Hematopoietic multipotent progenitor cell treated with erythropoietin and hydrocortisone succinate and interleukin-3 and kit ligand, for 4 days (in vitro differentiated cells): ENCODE results near the gene NUDC.

Experiments
- DNase-seq: peaks from one replicate; pipeline ENCODE4 v3.0.0-alpha.2; 2015

Gene NUDC

GRCh38 chr1:26993237-26994019 is 71.9 kb downstream of the NUDC start, which contains the start of gene TRNP1:
Gene TRNP1, plus strand, starts transcription at chr1:26993692. Its CDS starts 95 bp downstream, at chr1:26993787.
- DNase-seq = peak; percentile 76

DNA sequence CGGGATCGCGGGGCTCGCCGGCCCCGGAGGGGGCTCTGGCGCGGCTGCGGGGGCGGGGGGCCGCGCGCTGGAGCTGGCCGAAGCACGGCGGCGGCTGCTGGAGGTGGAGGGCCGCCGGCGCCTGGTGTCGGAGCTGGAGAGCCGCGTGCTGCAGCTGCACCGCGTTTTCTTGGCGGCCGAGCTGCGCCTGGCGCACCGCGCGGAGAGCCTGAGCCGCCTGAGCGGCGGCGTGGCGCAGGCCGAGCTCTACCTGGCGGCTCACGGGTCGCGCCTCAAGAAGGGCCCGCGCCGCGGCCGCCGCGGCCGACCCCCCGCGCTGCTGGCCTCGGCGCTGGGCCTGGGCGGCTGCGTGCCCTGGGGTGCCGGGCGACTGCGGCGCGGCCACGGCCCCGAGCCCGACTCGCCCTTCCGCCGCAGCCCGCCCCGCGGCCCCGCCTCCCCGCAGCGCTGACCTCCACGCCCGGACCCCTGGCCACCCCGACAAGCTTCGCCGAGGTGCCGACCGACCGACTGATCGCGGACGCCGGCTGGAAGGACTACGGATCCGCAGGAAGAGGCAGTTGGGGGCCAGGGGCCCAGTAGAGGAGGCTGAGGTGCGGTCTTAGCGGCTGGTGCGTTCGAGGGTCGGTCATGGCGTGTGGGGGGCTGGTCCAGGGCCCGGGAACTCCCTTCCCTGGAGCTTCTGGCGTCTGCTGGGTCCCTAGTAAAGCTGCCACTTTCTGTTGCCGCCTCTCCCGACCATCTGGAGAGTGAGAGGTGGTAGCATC is 72.7 kb downstream of the NUDC start:
- peak; percentile 38 for DNase-seq

DNA sequence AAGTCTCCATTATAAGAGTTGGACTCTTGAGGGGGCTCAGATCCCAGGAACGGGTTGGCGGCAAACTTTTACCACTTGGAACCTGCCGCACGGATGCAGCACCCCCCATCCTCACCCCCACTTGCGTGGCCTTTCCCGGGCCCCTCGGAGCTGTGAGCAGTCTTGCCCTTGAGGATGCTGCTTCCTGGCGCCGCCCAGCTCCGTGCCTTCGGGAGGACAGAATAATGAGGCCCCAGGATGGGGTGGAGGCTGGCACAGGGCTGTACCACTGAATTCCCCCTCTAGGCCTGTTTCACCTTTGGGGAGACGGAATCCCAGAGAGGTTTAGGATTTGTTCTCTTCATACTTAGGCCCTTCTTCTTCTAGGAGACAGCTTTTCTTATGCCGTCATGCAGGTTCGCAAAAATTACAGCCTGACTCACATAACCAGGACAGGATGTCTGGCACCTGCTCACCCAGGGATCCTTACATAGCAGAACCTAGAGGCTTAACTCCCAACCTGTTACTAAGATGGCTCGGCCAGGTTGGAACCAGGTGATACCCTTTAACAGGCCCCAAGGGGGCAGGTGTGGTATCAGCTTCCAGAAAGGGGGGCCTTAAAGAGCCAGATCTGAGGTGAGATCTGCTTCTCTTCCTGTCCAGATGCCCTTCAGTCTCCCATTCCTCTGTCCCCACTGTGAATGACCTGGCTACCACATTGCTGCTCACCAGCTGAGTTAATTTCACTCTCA is 73.4 kb downstream of the NUDC start:
- no peak for DNase-seq

DNA sequence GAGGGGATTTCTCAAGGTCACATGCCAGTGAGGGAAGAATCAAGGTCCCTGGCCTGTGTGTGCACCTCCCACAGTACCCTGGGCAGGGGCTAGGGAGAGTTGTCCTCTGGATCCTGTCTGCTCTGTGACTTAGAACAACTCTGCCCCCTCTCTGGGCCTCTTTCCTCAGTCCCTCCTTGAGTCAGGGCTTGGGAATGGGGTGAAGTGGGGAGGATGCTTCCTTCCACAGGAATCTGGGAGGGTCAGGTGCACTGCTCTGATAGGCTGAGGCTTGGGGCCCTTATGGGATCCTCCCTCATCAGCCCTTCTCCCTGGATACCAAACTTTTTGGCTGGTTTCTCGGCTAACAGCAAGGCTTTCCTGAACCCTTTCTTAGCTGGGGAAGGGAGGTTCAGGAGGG is 74.5 kb downstream of the NUDC start:
- no peak for DNase-seq
